ENCODE data around the gene KLHL40.
"Not testable (repeated sequence)": the region's sequence is repeated elsewhere in the genome, so short reads cannot be mapped to it uniquely, and the experiment has no call there.

The KLHL40 gene

DNA sequence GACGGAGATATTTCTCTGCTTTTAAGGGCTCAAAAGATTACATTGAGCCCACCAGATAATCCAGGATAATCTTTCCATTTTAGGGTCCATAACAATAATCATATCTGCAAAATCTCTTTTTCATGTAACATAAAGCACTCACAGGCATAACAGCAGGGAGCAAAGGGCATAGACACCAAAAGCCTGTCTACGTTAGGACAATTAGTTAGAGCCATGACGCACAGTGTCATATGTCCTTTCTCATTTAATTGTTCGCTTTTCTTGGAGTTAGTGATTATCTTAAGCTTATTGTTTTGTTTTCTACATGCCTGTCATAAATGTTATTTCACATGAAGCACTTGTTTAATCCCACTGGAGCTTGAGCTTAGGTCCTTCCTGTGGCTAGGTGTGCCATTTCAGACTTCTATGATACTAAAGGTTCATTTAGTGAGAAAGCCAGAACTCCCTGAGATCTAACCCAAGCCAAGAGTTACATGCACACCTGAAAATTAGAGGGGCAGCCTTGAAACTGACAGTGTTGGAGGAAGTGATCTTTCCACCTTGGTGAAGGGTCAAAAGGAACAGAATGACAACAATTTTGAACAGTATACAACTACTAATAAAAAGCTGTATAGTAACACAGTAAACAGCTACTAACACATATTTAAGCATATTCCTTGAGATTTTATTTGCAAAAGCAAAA, 29.0 kb downstream of the KLHL40 start:
- Mint-ChIP-seq H3K27ac (no peak overlapping the region), H3K4me1 (ENCODE audit: low read depth) (peaks cover 29% of the 10 kb centered on the region), H3K4me3 (no peak overlapping the region), H3K9me3 (no peaks in the 10 kb centered on the region), H3K27me3 (no peaks in the 10 kb centered on the region), H3K36me3 (ENCODE audit: low read depth) (no peaks in the 10 kb centered on the region)
- intact Hi-C loops (cut with micrococcal nuclease): no loop called here

DNA sequence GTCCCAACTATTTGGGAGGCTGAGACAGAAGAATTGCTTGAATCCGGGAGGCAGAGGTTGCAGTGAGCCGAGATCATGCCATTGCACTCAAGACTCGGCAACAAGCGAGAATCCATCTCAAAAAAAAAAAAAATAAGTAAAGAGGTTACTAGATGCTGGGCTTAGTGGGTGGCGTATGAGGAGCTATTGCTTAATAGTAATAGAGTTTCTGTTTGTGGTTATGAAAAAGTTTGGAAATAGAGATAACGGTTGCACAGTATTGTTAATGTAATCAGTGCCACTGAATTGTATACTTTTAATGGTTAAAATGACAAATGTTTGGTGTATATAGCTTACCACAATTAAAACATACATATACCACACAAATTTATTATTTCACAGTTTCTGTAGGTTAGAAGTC, 32.0 kb downstream of the KLHL40 start:
- Mint-ChIP-seq H3K27ac (no peak overlapping the region), H3K4me3 (no peak overlapping the region), H3K4me1 (ENCODE audit: low read depth) (peaks cover 37% of the 10 kb centered on the region), H3K9me3 (no peaks in the 10 kb centered on the region), H3K36me3 (ENCODE audit: low read depth) (no peaks in the 10 kb centered on the region), H3K27me3 (no peaks in the 10 kb centered on the region)
- intact Hi-C loops (cut with micrococcal nuclease): no loop called here

DNA sequence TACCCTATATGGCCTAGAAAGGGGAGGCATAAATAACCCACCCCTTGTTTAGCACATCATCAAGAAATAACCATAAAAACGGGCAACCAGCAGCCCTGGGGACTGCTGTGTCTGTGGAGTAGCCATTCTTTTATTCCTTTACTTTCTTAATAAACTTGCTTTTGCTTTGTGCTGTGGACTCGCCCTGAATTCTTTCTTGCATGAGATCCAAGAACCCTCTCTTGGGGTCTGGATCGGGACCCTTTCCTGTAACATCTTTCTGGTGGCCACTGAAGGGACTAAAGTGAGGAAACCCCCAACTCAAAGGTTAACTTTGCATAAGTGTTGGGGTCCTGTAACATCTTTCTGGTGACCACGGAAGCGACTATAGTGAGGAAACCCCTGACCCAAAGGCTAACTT, 33.0 kb downstream of the KLHL40 start:
- no peak overlapping the region for H3K4me3 Mint-ChIP-seq
- no peaks in the 10 kb centered on the region for H3K27me3 Mint-ChIP-seq
- no peaks in the 10 kb centered on the region for H3K9me3 Mint-ChIP-seq
- H3K4me1 Mint-ChIP-seq (ENCODE audit: low read depth): peaks cover 27% of the 10 kb centered on the region
- no peaks in the 10 kb centered on the region for H3K36me3 Mint-ChIP-seq (ENCODE audit: low read depth)
- no peak overlapping the region for H3K27ac Mint-ChIP-seq
- intact Hi-C loops (cut with micrococcal nuclease): no loop called here

DNA sequence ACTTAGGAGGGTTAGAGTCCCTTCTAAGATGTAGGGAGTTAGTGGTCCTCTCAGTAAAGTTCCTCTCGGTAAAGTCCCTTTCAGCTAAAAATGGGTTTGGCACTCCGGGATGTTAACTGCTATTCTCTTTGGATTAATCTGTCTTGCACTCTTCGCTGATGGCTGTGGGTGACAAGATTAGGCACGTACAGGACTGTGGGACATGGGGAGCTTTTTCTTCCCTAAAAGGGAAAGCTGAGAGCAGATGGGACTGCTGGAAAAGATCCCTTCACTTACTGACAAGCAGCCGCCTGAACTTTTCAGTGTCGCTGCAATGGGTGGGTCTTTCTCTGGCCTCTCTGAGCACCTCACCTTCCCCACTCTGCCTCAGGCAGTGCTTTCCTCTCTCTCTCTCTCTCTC, 33.7 kb downstream of the KLHL40 start:
- H3K4me3 Mint-ChIP-seq: no peak overlapping the region
- H3K27me3 Mint-ChIP-seq: no peaks in the 10 kb centered on the region
- H3K36me3 Mint-ChIP-seq (ENCODE audit: low read depth): no peaks in the 10 kb centered on the region
- intact Hi-C loops (cut with micrococcal nuclease): no loop called here
- H3K27ac Mint-ChIP-seq: no peak overlapping the region
- peaks cover 27% of the 10 kb centered on the region for H3K4me1 Mint-ChIP-seq (ENCODE audit: low read depth)
- no peaks in the 10 kb centered on the region for H3K9me3 Mint-ChIP-seq

DNA sequence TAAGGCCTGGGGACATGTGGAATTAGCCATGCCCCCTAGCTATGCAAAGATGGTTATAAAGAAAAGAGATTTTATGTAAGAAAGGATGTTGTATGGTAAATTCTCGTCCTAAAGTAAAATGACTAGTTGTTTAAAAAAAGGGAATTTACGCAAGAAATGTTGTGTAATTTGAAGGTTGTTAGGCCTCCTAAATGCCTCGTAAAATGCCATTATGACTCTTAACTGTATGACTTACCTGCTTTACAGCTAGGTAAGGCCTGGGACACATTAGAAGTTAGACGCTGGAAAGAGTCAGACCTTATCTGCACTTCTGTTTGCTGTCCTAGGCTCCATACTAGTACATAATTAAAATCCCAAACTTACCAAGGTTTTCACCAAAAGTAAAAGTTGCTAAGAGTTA, 34.8 kb downstream of the KLHL40 start:
- Mint-ChIP-seq H3K27me3 (no peaks in the 10 kb centered on the region), H3K27ac (no peak overlapping the region), H3K9me3 (no peaks in the 10 kb centered on the region), H3K36me3 (ENCODE audit: low read depth) (no peaks in the 10 kb centered on the region), H3K4me1 (ENCODE audit: low read depth) (peaks cover 27% of the 10 kb centered on the region), H3K4me3 (no peak overlapping the region)
- intact Hi-C loops (cut with micrococcal nuclease): no loop called here

DNA sequence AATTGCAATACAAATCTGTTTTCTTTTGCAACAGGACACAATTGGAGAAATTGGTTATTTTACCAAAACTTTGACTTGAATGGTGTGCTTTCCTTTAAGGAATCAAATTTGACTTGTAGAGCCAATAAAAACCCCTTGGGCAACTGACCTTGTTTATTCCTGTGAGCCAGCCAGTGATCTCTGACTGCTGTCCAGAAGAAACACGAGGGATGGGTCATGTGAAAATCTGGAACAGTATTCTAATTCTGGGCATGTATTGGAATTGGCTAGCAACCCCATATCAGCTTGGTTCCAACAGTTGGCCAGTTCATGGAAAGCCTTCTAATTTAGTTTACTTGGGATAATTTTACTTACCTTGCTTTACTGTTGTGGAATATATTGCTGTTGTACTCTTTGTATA, 36.4 kb downstream of the KLHL40 start:
- H3K4me1 Mint-ChIP-seq (ENCODE audit: low read depth): peaks cover 26% of the 10 kb centered on the region
- H3K27me3 Mint-ChIP-seq: no peaks in the 10 kb centered on the region
- intact Hi-C loops (cut with micrococcal nuclease): no loop called here
- no peak overlapping the region for H3K4me3 Mint-ChIP-seq
- H3K36me3 Mint-ChIP-seq (ENCODE audit: low read depth): no peaks in the 10 kb centered on the region
- no peak overlapping the region for H3K27ac Mint-ChIP-seq
- no peaks in the 10 kb centered on the region for H3K9me3 Mint-ChIP-seq

DNA sequence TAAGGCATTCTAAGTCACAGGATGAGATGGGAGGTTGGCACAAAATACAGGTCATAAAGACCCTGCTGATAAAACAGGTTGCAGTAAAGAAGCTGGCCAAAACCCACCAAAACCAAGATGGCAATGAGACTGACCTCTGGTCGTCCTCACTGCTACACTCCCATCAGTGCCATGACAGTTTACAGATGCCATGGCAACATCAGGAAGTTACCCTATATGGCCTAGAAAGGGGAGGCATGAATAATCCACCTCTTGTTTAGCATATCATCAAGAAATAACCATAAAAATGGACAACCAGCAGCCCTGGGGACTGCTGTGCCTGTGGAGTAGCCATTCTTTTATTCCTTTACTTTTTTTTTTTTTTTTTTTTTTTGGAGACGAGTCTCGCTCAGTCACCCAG, 37.1 kb downstream of the KLHL40 start:
- H3K27me3 Mint-ChIP-seq; H3K9me3 Mint-ChIP-seq; intact Hi-C loops (cut with micrococcal nuclease); H3K36me3 Mint-ChIP-seq (ENCODE audit: low read depth); H3K27ac Mint-ChIP-seq; H3K4me3 Mint-ChIP-seq: not testable (repeated sequence)
- peaks cover 19% of the 10 kb centered on the region for H3K4me1 Mint-ChIP-seq (ENCODE audit: low read depth)

DNA sequence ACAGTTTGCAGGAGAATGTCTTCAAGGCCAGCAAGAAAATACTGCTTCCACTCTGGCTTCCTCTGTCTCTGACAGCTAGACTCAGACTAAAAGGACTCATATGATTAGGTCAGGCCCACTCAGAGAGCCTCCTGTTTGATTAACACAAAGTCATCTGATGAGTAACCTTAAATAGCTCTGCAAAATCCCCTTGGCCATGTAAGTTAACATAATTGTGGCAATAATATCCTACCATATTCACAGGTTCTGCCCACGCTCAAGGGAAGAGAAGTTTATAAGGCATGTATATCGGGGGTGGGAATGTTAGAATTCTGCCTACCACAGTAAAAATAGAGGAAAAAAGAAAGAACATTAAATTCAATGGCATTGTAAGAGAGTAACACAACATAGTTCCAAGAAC, 37.9 kb downstream of the KLHL40 start:
- Mint-ChIP-seq H3K9me3 (no peaks in the 10 kb centered on the region), H3K4me3 (no peak overlapping the region), H3K36me3 (ENCODE audit: low read depth) (no peaks in the 10 kb centered on the region), H3K27ac (no peak overlapping the region), H3K4me1 (ENCODE audit: low read depth) (peaks cover 16% of the 10 kb centered on the region), H3K27me3 (no peaks in the 10 kb centered on the region)
- intact Hi-C loops (cut with micrococcal nuclease): no loop called here

DNA sequence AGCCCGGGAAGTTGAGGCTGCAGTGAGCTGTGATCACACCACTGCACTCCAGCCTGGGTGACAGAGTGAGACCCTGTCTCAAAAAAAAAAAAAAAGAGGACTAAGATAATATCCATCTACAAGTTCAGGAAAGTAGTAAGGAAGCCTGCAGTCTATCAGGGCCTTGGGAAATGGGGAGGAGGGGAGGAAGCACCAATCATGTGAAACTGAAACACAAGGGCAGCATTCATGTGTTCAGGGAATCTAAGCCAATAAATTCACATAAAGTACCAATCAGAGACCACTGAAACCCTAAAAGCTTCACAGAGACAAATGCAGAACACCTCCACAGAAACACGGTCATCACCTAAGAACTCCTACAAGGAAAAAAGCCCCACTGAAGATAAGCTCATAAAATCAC, 40.1 kb downstream of the KLHL40 start:
- H3K27ac Mint-ChIP-seq: no peak overlapping the region
- peaks cover 7% of the 10 kb centered on the region for H3K4me1 Mint-ChIP-seq (ENCODE audit: low read depth)
- intact Hi-C loops (cut with micrococcal nuclease): no loop called here

DNA sequence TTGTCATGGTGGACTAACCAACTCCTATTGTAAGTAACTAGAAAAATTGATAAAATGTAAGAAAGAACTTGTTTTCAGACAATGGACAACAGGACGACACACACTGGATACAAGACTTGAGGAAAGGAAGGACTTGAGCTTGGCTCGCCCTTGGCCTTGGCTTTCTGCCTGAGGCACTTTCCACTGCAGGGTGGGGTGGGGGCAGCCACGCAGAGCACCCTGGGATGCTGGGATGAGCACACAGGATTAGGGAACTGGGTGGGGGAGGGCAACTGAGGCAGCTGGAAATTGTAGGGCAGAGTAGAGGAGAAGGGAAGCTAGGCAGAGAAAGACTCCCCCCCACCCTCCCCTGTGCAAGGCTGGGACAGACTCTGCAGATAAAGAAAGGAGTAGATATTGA, 42.7 kb downstream of the KLHL40 start:
- H3K4me1 Mint-ChIP-seq (ENCODE audit: low read depth): peaks cover 5% of the 10 kb centered on the region
- no peak overlapping the region for H3K4me3 Mint-ChIP-seq
- H3K27me3 Mint-ChIP-seq: no peaks in the 10 kb centered on the region
- no peaks in the 10 kb centered on the region for H3K36me3 Mint-ChIP-seq (ENCODE audit: low read depth)
- intact Hi-C loops (cut with micrococcal nuclease): no loop called here
- no peaks in the 10 kb centered on the region for H3K9me3 Mint-ChIP-seq
- H3K27ac Mint-ChIP-seq: no peak overlapping the region

More for the DNA sequence above, 40.1 kb downstream of the KLHL40 start:
- Mint-ChIP-seq H3K9me3 (no peaks in the 10 kb centered on the region), H3K27me3 (no peaks in the 10 kb centered on the region), H3K4me3 (no peak overlapping the region), H3K36me3 (ENCODE audit: low read depth) (no peaks in the 10 kb centered on the region)

DNA sequence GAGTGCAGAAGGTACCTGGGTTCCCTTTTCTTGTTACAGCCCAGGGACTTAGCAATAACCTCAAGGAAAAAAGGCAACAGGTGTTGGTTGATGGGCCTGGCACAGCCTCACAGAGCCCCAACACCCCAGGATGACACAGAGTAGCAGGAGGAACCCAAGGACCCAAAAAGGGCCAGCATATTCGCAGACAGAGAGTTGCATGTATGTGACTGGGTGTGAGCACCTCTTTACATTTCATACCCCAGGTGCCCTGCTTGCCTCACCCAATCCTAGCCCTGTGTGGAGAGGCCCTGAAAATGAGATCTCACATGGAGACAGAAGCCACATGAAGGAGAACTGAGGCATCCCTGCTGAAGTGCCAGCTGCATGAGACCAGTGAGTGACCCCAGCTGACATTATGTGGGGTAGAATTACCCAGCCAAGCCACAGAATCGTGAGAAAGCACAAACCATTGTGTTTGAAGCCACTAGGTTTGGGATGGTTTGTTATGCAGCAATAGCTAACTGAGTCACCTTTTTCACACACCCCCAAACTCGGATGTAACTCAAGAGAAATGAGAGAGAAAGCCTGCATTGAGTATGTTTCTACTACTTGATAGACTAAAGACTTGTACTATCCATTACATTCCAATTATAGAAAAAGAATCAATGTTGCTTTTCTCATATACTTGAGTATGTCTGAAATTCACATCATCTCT, 43.5 kb downstream of the KLHL40 start:
- Mint-ChIP-seq H3K9me3 (no peaks in the 10 kb centered on the region), H3K4me3 (no peak overlapping the region), H3K36me3 (ENCODE audit: low read depth) (no peaks in the 10 kb centered on the region), H3K27ac (no peak overlapping the region), H3K4me1 (ENCODE audit: low read depth) (peaks cover 5% of the 10 kb centered on the region), H3K27me3 (no peaks in the 10 kb centered on the region)
- intact Hi-C loops (cut with micrococcal nuclease): no loop called here

DNA sequence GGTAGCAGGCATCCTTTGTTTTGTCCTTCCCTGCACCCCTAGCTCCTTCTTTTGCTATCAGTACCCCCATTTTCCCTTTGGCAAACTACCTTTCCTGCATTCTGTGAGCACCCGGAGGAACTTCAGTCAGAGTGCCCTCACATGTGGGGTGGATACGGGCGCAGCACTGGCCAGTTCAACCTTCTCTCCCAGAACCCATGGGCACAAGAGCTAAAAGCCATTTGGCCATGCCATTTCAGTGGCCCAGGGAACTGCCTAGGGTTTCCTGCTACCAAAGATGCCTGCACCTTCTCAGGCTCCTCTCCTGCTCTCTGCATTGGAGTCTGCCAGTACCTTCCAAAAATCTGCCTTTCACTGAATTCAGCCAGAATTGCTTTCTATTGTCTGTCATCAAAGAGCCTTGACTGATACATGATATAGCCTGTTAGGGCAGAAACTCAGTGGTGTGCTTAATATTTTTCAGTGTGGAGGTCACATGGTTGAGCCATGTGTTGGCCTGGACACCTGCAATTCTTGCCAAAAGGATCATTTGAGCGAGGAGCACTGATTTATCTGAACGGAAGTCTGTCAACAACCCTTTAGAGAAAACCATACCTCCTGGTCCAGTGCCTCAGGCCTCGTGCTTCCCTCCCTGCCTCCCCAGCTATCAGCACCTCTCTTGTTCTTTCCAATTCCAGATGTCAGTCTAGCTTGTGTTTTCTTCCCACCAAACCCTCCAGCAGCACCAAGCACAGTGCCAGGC, 44.2 kb downstream of the KLHL40 start:
- no peaks in the 10 kb centered on the region for H3K36me3 Mint-ChIP-seq (ENCODE audit: low read depth)

DNA sequence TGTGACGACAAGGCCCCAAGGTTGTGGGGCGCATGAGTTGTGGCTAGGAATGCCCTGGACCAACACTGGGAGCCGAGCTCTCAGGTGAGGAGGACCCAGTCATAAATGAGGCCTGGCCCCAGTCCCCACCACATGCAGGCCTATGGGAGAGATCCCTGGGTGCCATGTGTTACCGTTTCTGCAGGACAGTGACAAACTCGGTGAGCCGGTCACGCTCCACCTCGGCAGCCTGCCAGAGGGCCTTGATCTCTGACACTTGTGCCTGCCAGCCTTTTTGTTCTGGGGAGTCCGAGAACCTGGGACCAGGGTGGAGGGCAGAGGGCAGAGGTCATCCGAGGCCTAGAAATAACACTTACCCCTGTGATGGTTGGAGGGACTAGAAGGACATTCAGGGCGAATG, 45.0 kb downstream of the KLHL40 start:
- H3K36me3 Mint-ChIP-seq (ENCODE audit: low read depth): no peaks in the 10 kb centered on the region

More for the DNA sequence above, 44.2 kb downstream of the KLHL40 start:
- Mint-ChIP-seq H3K27me3 (no peaks in the 10 kb centered on the region), H3K4me1 (ENCODE audit: low read depth) (peaks cover 5% of the 10 kb centered on the region), H3K4me3 (no peak overlapping the region), H3K27ac (no peak overlapping the region), H3K9me3 (no peaks in the 10 kb centered on the region)
- intact Hi-C loops (cut with micrococcal nuclease): no loop called here

DNA sequence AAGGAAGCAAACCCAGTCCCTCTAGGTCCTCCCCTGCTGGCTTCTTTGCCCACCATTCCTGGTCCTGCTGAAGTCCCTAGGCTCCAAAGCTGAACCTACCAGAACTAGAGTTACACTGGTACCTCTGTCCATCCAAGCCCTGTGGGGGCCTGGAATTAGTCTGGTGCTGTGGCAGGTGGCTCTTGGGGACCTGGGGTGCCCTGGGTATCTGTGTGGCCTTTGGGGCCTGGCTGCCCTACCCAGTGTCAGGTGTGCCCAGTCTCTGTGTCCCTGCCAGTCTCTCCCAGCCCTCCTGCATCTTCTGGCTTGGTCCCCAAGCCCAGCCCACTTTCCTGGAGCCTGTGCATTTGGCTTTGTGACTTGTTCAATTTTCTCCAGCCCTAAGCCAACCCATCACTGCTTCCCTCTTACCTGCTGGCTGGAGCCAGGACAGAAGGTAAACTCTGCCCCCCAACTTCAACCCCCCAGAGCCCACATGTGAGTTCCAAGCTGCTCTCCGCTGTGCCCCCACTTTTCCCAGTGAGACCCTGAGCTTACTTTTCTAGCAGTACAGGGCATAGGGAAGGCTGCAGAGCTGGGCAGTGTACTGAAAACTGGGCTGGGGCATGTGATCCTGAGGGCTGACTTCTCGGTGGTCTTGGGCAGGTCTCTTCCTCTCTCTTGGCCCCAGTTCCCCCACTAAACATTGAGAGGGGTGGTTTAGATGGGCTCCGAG, 45.5 kb downstream of the KLHL40 start:
- Mint-ChIP-seq H3K4me3 (no peak overlapping the region), H3K36me3 (ENCODE audit: low read depth) (no peaks in the 10 kb centered on the region), H3K4me1 (ENCODE audit: low read depth) (peaks cover 5% of the 10 kb centered on the region), H3K27ac (no peak overlapping the region), H3K9me3 (no peaks in the 10 kb centered on the region), H3K27me3 (no peaks in the 10 kb centered on the region)
- intact Hi-C loops (cut with micrococcal nuclease): no loop called here

More for the DNA sequence above, 45.0 kb downstream of the KLHL40 start:
- H3K4me3 Mint-ChIP-seq: no peak overlapping the region
- intact Hi-C loops (cut with micrococcal nuclease): no loop called here
- peaks cover 5% of the 10 kb centered on the region for H3K4me1 Mint-ChIP-seq (ENCODE audit: low read depth)
- H3K9me3 Mint-ChIP-seq: no peaks in the 10 kb centered on the region
- no peaks in the 10 kb centered on the region for H3K27me3 Mint-ChIP-seq
- no peak overlapping the region for H3K27ac Mint-ChIP-seq
